Panc1 (cell line): ENCODE data around the gene TOMM70. TPM values are rescaled to one million over a fixed set of nuclear protein-coding genes. Genes with fewer than 3 reads are reported as not detected.

Source experiments
- ATAC-seq: fragments of 200-7000 bp; cut with Tn5 transposase; 2 replicates; pipeline ENCODE4 v1.9.1; 2020; ENCODE audit warnings: mild to moderate bottlenecking, moderate library complexity
- BruUV-seq: library from RNA; stranded (reverse); fragments of 400-500 nt; replicated peaks from 2 replicates; lab custom pipeline; 2021; lab: Mats Ljungman, UMichigan
- CTCF ChIA-PET: fragments of 300-600 bp; sonication (Branson Sonifier 250); formaldehyde crosslinking; loops from one replicate; lab custom pipeline; 2022; ENCODE audit warnings: antibody characterized with exemption; lab: Charles Lee
- POLR2A ChIA-PET: fragments of 300-600 bp; sonication (Branson Sonifier 250); formaldehyde crosslinking; loops from one replicate; lab custom pipeline; 2022; ENCODE audit warnings: antibody characterized with exemption; lab: Charles Lee
- DNase-seq: peaks from one replicate; pipeline ENCODE4 v3.0.0-alpha.2; 2010; ENCODE audit warnings: low read depth, low spot score
- H3K27ac ChIP-seq: 2 replicates; pipeline ENCODE4 v1.5.1; 2011; ENCODE audit warnings: mild to moderate bottlenecking, low read length, inconsistent platforms
- H3K27me3 ChIP-seq: fragments of 200-500 bp; sonication (Bioruptor generic); 2 replicates; pipeline ENCODE4 v1.6.0; 2014; ENCODE audit warnings: low read length, inconsistent platforms; ENCODE audit not compliant: control insufficient read depth, insufficient read depth
- H3K36me3 ChIP-seq: fragments of 200-500 bp; sonication (Bioruptor generic); 2 replicates; pipeline ENCODE4 v1.5.1; 2014; ENCODE audit warnings: inconsistent platforms, mild to moderate bottlenecking, low read length, moderate library complexity; ENCODE audit not compliant: control insufficient read depth, insufficient read depth
- H3K4me1 ChIP-seq: 2 replicates; pipeline ENCODE4 v1.5.1; 2011; ENCODE audit warnings: inconsistent platforms, mild to moderate bottlenecking, low read length, moderate library complexity; ENCODE audit not compliant: control insufficient read depth, insufficient read depth
- H3K4me3 ChIP-seq, 2 experiments: 2 replicates each; pipeline ENCODE4 v1.5.1; 2011 to 2012; ENCODE audit warnings: low read depth in 2 of 2, low read length in 2 of 2, mild to moderate bottlenecking in 2 of 2, inconsistent platforms in 1 of 2, moderate library complexity in 1 of 2
- H3K9me3 ChIP-seq: fragments of 200-500 bp; sonication (Bioruptor generic); 2 replicates; pipeline ENCODE4 v1.5.1; 2014; ENCODE audit warnings: low read depth, mild to moderate bottlenecking, inconsistent platforms, low read length, moderate library complexity; ENCODE audit not compliant: control insufficient read depth, insufficient read depth
- CTCF ChIP-seq: fragments of 450-650 bp; IDR thresholded peaks from 2 replicates; pipeline ENCODE4 v1.5.1; 2017; ENCODE audit warnings: mild to moderate bottlenecking
- POLR2AphosphoS5 ChIP-seq: IDR thresholded peaks from 2 replicates; pipeline ENCODE4 v1.6.1; 2012; ENCODE audit warnings: mild to moderate bottlenecking, low read depth, low read length, moderate library complexity
- SIN3A ChIP-seq: IDR thresholded peaks from 2 replicates; pipeline ENCODE4 v1.6.1; 2012; ENCODE audit warnings: low read depth, mild to moderate bottlenecking, low read length, moderate library complexity, borderline replicate concordance; ENCODE audit not compliant: insufficient read depth
- TCF7L2 ChIP-seq: IDR thresholded peaks from 2 replicates; pipeline ENCODE4 v1.6.1; 2011; ENCODE audit warnings: mild to moderate bottlenecking, low read depth, low read length, inconsistent platforms
- in situ Hi-C: cut with HindIII; loops from 2 replicates; pipeline ENCODE4 v1.10.0; 2016; ENCODE audit warnings: low sequenced_read_pairs, low pct_unique_long_range_greater_than_20kb
- intact Hi-C: fragments of 100-400 bp; cut with micrococcal nuclease; formaldehyde crosslinking; loops from one replicate; pipeline ENCODE4 v1.10.0; 2022; ENCODE audit not compliant: unreplicated experiment
- total RNA-seq: library from RNA; stranded (reverse); gene quantifications from one replicate; pipeline ENCODE4 v1.2.1, GENCODE V29; 2021; ENCODE audit not compliant: unreplicated experiment
- TF ChIP-seq, protein P1 (sequence below), 2 experiments: IDR thresholded peaks; 2 replicates each; pipeline ENCODE4 v1.6.1; 2011 to 2012; ENCODE audit warnings: low read depth in 2 of 2, control low read depth in 1 of 2, low read length in 1 of 2, mild to moderate bottlenecking in 1 of 2, moderate library complexity in 1 of 2; ENCODE audit not compliant: insufficient read depth in 1 of 2

Gene TOMM70
- total RNA-seq, 1 experiment from 2014 or later = 55.7 TPM

DNA sequence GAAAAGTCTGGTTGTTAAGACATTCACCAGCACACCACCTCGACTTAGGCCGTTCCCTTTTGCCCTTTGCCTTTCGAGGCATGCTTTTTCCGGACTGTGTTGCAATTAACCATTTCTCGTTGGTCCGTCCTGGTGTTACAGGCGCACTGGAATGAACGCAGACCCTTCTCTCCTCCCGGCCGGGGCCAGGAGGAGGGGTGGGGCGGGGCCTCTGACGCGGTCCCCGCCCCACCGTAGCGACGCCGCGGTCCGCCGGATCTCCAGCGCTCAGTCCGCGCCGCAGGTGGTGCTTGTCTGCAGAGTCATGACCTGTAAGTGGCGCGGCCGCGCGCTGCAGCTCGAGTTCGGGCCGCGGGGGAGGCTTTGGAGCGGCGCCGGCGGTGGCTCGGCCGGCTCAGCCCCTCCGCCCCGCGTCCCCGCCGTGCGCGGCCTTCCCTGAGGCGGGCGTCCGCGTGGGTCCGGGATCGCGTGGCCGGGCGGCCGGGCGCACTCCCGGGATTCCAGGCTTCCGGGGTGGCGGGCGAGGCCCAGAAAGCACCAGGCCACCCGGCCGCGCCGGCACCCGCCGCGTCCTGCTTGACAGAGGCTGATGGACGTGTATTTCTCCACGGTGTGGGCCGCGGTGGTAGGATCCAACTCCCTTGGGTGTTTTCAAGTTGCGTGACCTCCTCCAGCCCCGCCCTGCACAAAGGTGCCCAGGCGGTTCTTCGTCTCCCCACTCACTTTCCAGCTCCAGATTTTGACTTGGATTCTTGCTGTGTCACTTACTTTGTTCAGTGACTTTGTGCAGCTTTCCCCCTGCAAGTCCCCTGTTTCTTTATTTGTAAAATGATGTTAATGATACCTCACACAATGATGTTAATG lies 66.2 kb downstream of the TOMM70 start, which contains the start of gene NIT2:
NIT2 (plus strand) TSS at position 270 of the 864 bp plus-strand sequence; CDS start at position 305, 35 bp downstream.
- in situ Hi-C loops = no loop called here
- CTCF ChIA-PET = interaction anchor here (0.6 kb wide), 1 partner anchor 25 kb away, joined by 4 read pairs; no protein-coding TSS in a partner anchor
- ATAC-seq (peak; percentile 99), DNase-seq (peak; percentile 47)
- Histone ChIP-seq H3K27ac (peak within 1 kb of the TSS; percentile 94), H3K9me3 (no peaks in the 10 kb centered on the region), H3K4me1 (peaks cover 10% of the 10 kb centered on the region), H3K4me3 (peak within 1 kb of the TSS; percentile 70 to 78), H3K27me3 (no peaks in the 10 kb centered on the region), H3K36me3 (no peaks in the 10 kb centered on the region)
- BruUV-seq = no TSS peak
- TF ChIP-seq POLR2AphosphoS5 = peak; percentile 73
- TF ChIP-seq, protein P1, sequence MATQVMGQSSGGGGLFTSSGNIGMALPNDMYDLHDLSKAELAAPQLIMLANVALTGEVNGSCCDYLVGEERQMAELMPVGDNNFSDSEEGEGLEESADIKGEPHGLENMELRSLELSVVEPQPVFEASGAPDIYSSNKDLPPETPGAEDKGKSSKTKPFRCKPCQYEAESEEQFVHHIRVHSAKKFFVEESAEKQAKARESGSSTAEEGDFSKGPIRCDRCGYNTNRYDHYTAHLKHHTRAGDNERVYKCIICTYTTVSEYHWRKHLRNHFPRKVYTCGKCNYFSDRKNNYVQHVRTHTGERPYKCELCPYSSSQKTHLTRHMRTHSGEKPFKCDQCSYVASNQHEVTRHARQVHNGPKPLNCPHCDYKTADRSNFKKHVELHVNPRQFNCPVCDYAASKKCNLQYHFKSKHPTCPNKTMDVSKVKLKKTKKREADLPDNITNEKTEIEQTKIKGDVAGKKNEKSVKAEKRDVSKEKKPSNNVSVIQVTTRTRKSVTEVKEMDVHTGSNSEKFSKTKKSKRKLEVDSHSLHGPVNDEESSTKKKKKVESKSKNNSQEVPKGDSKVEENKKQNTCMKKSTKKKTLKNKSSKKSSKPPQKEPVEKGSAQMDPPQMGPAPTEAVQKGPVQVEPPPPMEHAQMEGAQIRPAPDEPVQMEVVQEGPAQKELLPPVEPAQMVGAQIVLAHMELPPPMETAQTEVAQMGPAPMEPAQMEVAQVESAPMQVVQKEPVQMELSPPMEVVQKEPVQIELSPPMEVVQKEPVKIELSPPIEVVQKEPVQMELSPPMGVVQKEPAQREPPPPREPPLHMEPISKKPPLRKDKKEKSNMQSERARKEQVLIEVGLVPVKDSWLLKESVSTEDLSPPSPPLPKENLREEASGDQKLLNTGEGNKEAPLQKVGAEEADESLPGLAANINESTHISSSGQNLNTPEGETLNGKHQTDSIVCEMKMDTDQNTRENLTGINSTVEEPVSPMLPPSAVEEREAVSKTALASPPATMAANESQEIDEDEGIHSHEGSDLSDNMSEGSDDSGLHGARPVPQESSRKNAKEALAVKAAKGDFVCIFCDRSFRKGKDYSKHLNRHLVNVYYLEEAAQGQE (IDR thresholded peaks at IDR 0.05; ENCODE audit: insufficient read depth in 1 of 2, low read depth in 2 of 2, low read length in 1 of 2) = no peak
- peak; percentile 74; the same call in 1 of the 2 replicates for TF ChIP-seq SIN3A
- TF ChIP-seq TCF7L2 = no peak
- intact Hi-C loops = loop anchor here (10.0 kb wide), 1 partner anchor 60 kb away; no protein-coding TSS in a partner anchor
- POLR2A ChIA-PET = interaction anchor here (0.6 to 1.1 kb wide), 3 partner anchors 34 to 142 kb away, joined by 3 read pairs; partner anchors contain the start of genes LNP1 and TOMM70

GRCh38 chr3:100333970-100334487 lies 66.9 kb downstream of the TOMM70 start:
- CTCF ChIA-PET = interaction anchor here (0.6 to 0.7 kb wide), 3 partner anchors 17 to 300 kb away, joined by 3 to 7 read pairs (median 4); no protein-coding TSS in a partner anchor
- in situ Hi-C loops (no loop called here), intact Hi-C loops (loop anchor here (10.0 kb wide), 1 partner anchor 59 kb away; no protein-coding TSS in a partner anchor)
- DNase-seq (no peak), ATAC-seq (peak; percentile 40)
- BruUV-seq = no TSS peak
- POLR2A ChIA-PET = interaction anchor here (0.6 to 1.1 kb wide), 2 partner anchors 35 to 67 kb away, joined by 3 read pairs; partner anchors contain the start of genes LNP1 and TOMM70
- Histone ChIP-seq H3K4me3 (peak overlapping the region; percentile 70 to 78), H3K27ac (peak overlapping the region; percentile 91), H3K27me3 (no peaks in the 10 kb centered on the region), H3K9me3 (no peaks in the 10 kb centered on the region), H3K36me3 (no peaks in the 10 kb centered on the region), H3K4me1 (peaks cover 10% of the 10 kb centered on the region)
- no peak for TF ChIP-seq TCF7L2
- TF ChIP-seq CTCF = no peak
- TF ChIP-seq, protein P1 (IDR thresholded peaks at IDR 0.05; ENCODE audit: insufficient read depth in 1 of 2, low read depth in 2 of 2, low read length in 1 of 2) = no peak
- no peak for TF ChIP-seq POLR2AphosphoS5
- TF ChIP-seq SIN3A = no peak
